ENCODE data around the gene SLC4A2. TPM values are rescaled to one million over a fixed set of nuclear protein-coding genes. Genes with fewer than 3 reads are reported as not detected.
A peak's percentile ranks its signal among the peaks of the same experiment; 100 is the strongest.

The SLC4A2 gene
- total and polyA plus RNA-seq, 2 of the 8 experiments (the other 6 are each of a cell fraction or from before 2014, with no cell fraction given) = 72.6 to 147 TPM

- peak in 1 of 2 experiments; percentile 86 for DNase-seq (ENCODE audit: low read depth in 1 of 2, low spot score in 2 of 2)
- Histone ChIP-seq H4K20me1 (replicated peaks in 1 of 2; ENCODE audit: control insufficient read depth in 1 of 2, insufficient read depth in 2 of 2, low read length in 2 of 2) (peaks cover 23 to 30% of the 10 kb centered on the region in 2 experiments), H3K36me3 (ENCODE audit: control insufficient read depth in 2 of 4, insufficient read depth in 4 of 4, low read length in 3 of 4) (no peaks in the 10 kb centered on the region), H3K27ac (ENCODE audit: low read depth, low read length) (no peak within 1 kb of the TSS), H4K8ac (ENCODE audit: extremely low read depth, insufficient read depth, low read length) (peak within 1 kb of the TSS; percentile 47), H2BK5ac (ENCODE audit: low read depth, low read length) (peak within 1 kb of the TSS; percentile 79; the same call in 1 of the 2 replicates), H2BK12ac (ENCODE audit: low read depth, low read length) (peak within 1 kb of the TSS; percentile 88; the same call in 1 of the 2 replicates), H2BK120ac (replicated peaks; ENCODE audit: low read depth, low read length) (peak within 1 kb of the TSS; percentile 47), H2BK15ac (ENCODE audit: low read length) (peak within 1 kb of the TSS; percentile 88), H3K79me2 (ENCODE audit: control insufficient read depth in 1 of 2, insufficient read depth in 2 of 2, low read length in 2 of 2) (peaks cover 0 to 31% of the 10 kb centered on the region in 2 experiments; a peak in 2 of 4 replicates), H3K4me3 (ENCODE audit: extremely low read depth in 1 of 4, insufficient read depth in 2 of 4, low read depth in 3 of 4, low read length in 4 of 4) (peak within 1 kb of the TSS; percentile 58 to 75 (median 66)), H3K23me2 (ENCODE audit: low read depth, low read length) (peaks cover 30% of the 10 kb centered on the region), H2BK20ac (ENCODE audit: low read length) (no peak within 1 kb of the TSS), H3K4me1 (replicated peaks in 1 of 4; ENCODE audit: control insufficient read depth in 3 of 4, insufficient read depth in 4 of 4, low read length in 3 of 4) (peaks cover 6 to 52% (median 31%) of the 10 kb centered on the region in 4 experiments), H4K5ac (ENCODE audit: insufficient read length, low read depth, low read length) (peak within 1 kb of the TSS; percentile 67), H3K4ac (replicated peaks; ENCODE audit: insufficient read length, low read depth, low read length) (peak within 1 kb of the TSS; percentile 82), H3K79me1 (ENCODE audit: low read depth, low read length) (peaks cover 5% of the 10 kb centered on the region), H3K23ac (ENCODE audit: insufficient read length) (no peak within 1 kb of the TSS), H3K9ac (replicated peaks in 1 of 4; ENCODE audit: extremely low read depth in 1 of 4, low read depth in 3 of 4, low read length in 3 of 4) (peak within 1 kb of the TSS; percentile 46 to 69 (median 64); a peak in 5 of 7 replicates), H2AK5ac (ENCODE audit: low read depth, low read length) (no peak within 1 kb of the TSS), H3K4me2 (ENCODE audit: insufficient read depth in 1 of 2, low read depth in 2 of 2, low read length in 2 of 2) (peak within 1 kb of the TSS; percentile 78 to 85), H3K18ac (ENCODE audit: extremely low read depth, low read length) (peak within 1 kb of the TSS; percentile 96), H2AFZ (ENCODE audit: low read length) (no peak within 1 kb of the TSS), H4K91ac (replicated peaks; ENCODE audit: insufficient read length, low read length) (peak within 1 kb of the TSS; percentile 71), H3K27me3 (replicated peaks in 1 of 4; ENCODE audit: control insufficient read depth in 3 of 4, extremely low read depth in 1 of 4, insufficient read depth in 3 of 4, low read length in 3 of 4) (peaks cover 0 to 28% (median 14%) of the 10 kb centered on the region in 4 experiments; a peak in 6 of 7 replicates), H3K9me3 (ENCODE audit: insufficient read depth in 2 of 2, low read depth in 1 of 2, low read length in 1 of 2) (no peaks in the 10 kb centered on the region), H3K14ac (ENCODE audit: insufficient read length) (no peak within 1 kb of the TSS), H3K56ac (replicated peaks; ENCODE audit: insufficient read length, low read depth, low read length) (peak within 1 kb of the TSS; percentile 51)
- 1% methylated on average over 27 of the region's 84 CpGs; no CpG with 5 or more reads in 1 of the 2 experiments for WGBS, 2 experiments (ENCODE audit: extremely low coverage in 1 of 2, insufficient coverage in 1 of 2, insufficient read length in 1 of 2, insufficient replicate concordance in 2 of 2, low coverage in 1 of 2, low lambda C conversion rate in 2 of 2, missing lambda C conversion rate in 1 of 2)
- ChIA-PET CTCF (ENCODE audit: partially characterized antibody) (interaction anchor here (0.7 to 15.1 kb wide), 12 partner anchors 8 to 141 kb away, joined by 3 to 448 read pairs (median 3); partner anchors contain the start of genes ABCF2 and SLC4A2), POLR2A (ENCODE audit: partially characterized antibody) (interaction anchor here (0.6 to 2.7 kb wide), 9 partner anchors 9 to 234 kb away, joined by 3 to 13 read pairs (median 4); partner anchors contain the start of genes ABCF2 and H2BK1)
- no peak for FAIRE-seq
- 0 out of 2 replicates have a peak, but pooled peaks have one; percentile 34 for TF ChIP-seq CREB1 (IDR thresholded peaks at IDR 0.05)
- peak; percentile 27 to 73; a peak in 1 of 4 replicates for TF ChIP-seq SIN3A (conservative IDR thresholded peaks at IDR 0.05 in 1 of 2, IDR thresholded peaks at IDR 0.05 in 1 of 2; ENCODE audit: low read depth in 1 of 2, low read length in 2 of 2)
- TF ChIP-seq TAF1 (IDR thresholded peaks at IDR 0.05; ENCODE audit: low read depth, low read length) = peak; percentile 43; the same call in 1 of the 2 replicates
- no peak for TF ChIP-seq CHD1 (IDR thresholded peaks at IDR 0.05; ENCODE audit: low read depth, low read length)
- TF ChIP-seq GTF2F1 (IDR thresholded peaks at IDR 0.05; ENCODE audit: borderline replicate concordance, low read depth, low read length) = no peak
- TF ChIP-seq POLR2A (IDR thresholded peaks at IDR 0.05; ENCODE audit: control extremely low read depth in 1 of 2, low read depth in 2 of 2, low read length in 2 of 2) = peak in 1 of 2 experiments; percentile 48; a peak in 1 of 3 replicates
- no peak for TF ChIP-seq JUN (IDR thresholded peaks at IDR 0.05; ENCODE audit: low read depth, low read length)
- no peak for TF ChIP-seq CTCF (IDR thresholded peaks at IDR 0.05; ENCODE audit: control extremely low read depth in 1 of 3, insufficient read depth in 1 of 3, low read depth in 1 of 3, low read length in 3 of 3)
These were observed 26.6 kb downstream of the SLC4A2 start, which contains the start of gene AGAP3 for GRCh38 chr7:151085691-151086620. Gene AGAP3, plus strand, starts transcription at chr7:151086475. Its CDS starts 267 bp downstream, at chr7:151086742.

Measured in H1 (cell line).